K562 (cell line): ENCODE data around the gene ATRX.

ENCODE experiments used
- CBFA2T3 ChIP-seq: fragments of 450-650 bp; IDR thresholded peaks from 2 replicates; pipeline ENCODE4 v1.6.1; 2017
- CTCF ChIP-seq, 3 experiments: IDR thresholded peaks in 2 of 3; conservative IDR thresholded peaks in 1 of 3; 2 replicates each; pipeline ENCODE4 v1.5.1; 2011 to 2012; ENCODE audit warnings: low read length in 3 of 3, mild to moderate bottlenecking in 3 of 3, control low read depth in 2 of 3, improper control_type of control experiment in 1 of 3, inconsistent platforms in 1 of 3, low read depth in 1 of 3, mixed read lengths in 1 of 3, moderate library complexity in 1 of 3; ENCODE audit not compliant: insufficient read depth in 2 of 3
- FOXA3 ChIP-seq, 2 experiments: fragments of 450-650 bp in 1 of 2; sonication (generic) in 1 of 2; formaldehyde crosslinking; IDR thresholded peaks in 1 of 2; conservative IDR thresholded peaks in 1 of 2; 2 replicates each; pipeline versions ENCODE4 v1.4.0 to v1.8.0; 2020 to 2022; ENCODE audit warnings: mild to moderate bottlenecking in 2 of 2, missing genetic modification reagents in 1 of 2
- JUNB ChIP-seq: fragments of 450-650 bp; formaldehyde crosslinking; conservative IDR thresholded peaks from 2 replicates; pipeline ENCODE4 v1.4.0; 2020; ENCODE audit warnings: mild to moderate bottlenecking
- MXD1 ChIP-seq: fragments of 250-450 bp; sonication (Bioruptor Pico); IDR thresholded peaks from 2 replicates; pipeline ENCODE4 v1.8.0; 2021; ENCODE audit warnings: borderline replicate concordance, mild to moderate bottlenecking, moderate library complexity; ENCODE audit not compliant: poor library complexity, severe bottlenecking
- PHB ChIP-seq: fragments of 250-450 bp; sonication (Bioruptor Pico); IDR thresholded peaks from 2 replicates; pipeline ENCODE4 v1.5.0; 2021
- POLR2A ChIP-seq: fragments of 450-650 bp; conservative IDR thresholded peaks from 2 replicates; pipeline ENCODE4 v1.6.1; 2016
- POU5F1 ChIP-seq: fragments of 150-350 bp; IDR thresholded peaks from 2 replicates; pipeline ENCODE4 v1.6.1; 2014; ENCODE audit warnings: borderline replicate concordance, low read length, low read depth, mild to moderate bottlenecking; ENCODE audit not compliant: partially characterized antibody
- SIN3B ChIP-seq: fragments of 450-650 bp; IDR thresholded peaks from 2 replicates; pipeline ENCODE4 v1.6.1; 2017; ENCODE audit warnings: low read depth, mild to moderate bottlenecking, moderate library complexity
- TRIM25 ChIP-seq: fragments of 450-650 bp; IDR thresholded peaks from 2 replicates; pipeline ENCODE4 v1.7.0; 2016; ENCODE audit warnings: borderline replicate concordance
- ZEB2 ChIP-seq: fragments of 450-650 bp; IDR thresholded peaks from 2 replicates; pipeline ENCODE4 v1.6.1; 2016

GRCh38 chrX:77597090-77597489 is 188.9 kb downstream of the ATRX start:
- TF ChIP-seq ZEB2 (no peak), CTCF (IDR thresholded peaks at IDR 0.05 in 2 of 3, conservative IDR thresholded peaks at IDR 0.05 in 1 of 3; ENCODE audit: insufficient read depth in 2 of 3, low read depth in 1 of 3, low read length in 3 of 3) (peak in 1 of 3 experiments; percentile 34; a peak in 2 of 6 replicates), SIN3B (no peak), PHB (CRISPR knock-in tag) (no peak), POU5F1 (no peak), FOXA3 (CRISPR knock-in tag; conservative IDR thresholded peaks at IDR 0.05 in 1 of 2, IDR thresholded peaks at IDR 0.05 in 1 of 2) (no peak), JUNB (CRISPR knock-in tag) (no peak), MXD1 (CRISPR knock-in tag) (no peak), CBFA2T3 (no peak), TRIM25 (no peak), POLR2A (no peak)
